CD4-positive, CD25-positive, alpha-beta regulatory T cell (primary cell): ENCODE measurements around the gene PPP1R14C. TPM values are rescaled to one million over a fixed set of nuclear protein-coding genes. Genes with fewer than 3 reads are reported as not detected.

ENCODE experiments used
- ATAC-seq, 2 donors: fragments of 150-1000 bp; cut with Tn5 transposase; one replicate each; pipeline ENCODE4 v1.10.0; 2021; ENCODE audit warnings: low read depth in 2 of 2, moderate number of reproducible peaks in 2 of 2, moderate library complexity in 1 of 2
- DNase-seq, 3 donors: peaks; one replicate each; pipeline versions ENCODE4 v3.0.0 to v3.0.0-alpha.2; 2012 to 2022; ENCODE audit warnings: mixed read lengths in 1 of 3
- H3K27ac ChIP-seq: one replicate; pipeline ENCODE4 v1.7.0; 2013; ENCODE audit warnings: mild to moderate bottlenecking, low read length; ENCODE audit not compliant: insufficient read depth, poor library complexity, severe bottlenecking
- H3K27me3 ChIP-seq: one replicate; pipeline ENCODE4 v1.7.0; 2013; ENCODE audit warnings: low read length; ENCODE audit not compliant: control insufficient read depth, insufficient read depth
- H3K36me3 ChIP-seq: one replicate; pipeline ENCODE4 v1.7.0; 2013; ENCODE audit warnings: mild to moderate bottlenecking, low read length, moderate library complexity; ENCODE audit not compliant: control insufficient read depth, insufficient read depth
- H3K4me1 ChIP-seq: 2 replicates; pipeline ENCODE4 v1.7.0; 2013; ENCODE audit warnings: mild to moderate bottlenecking, low read length; ENCODE audit not compliant: insufficient read depth, control insufficient read depth, poor library complexity, severe bottlenecking
- H3K4me3 ChIP-seq: one replicate; pipeline ENCODE4 v1.7.0; 2013; ENCODE audit warnings: low read depth, mild to moderate bottlenecking, low read length, moderate library complexity
- H3K9me3 ChIP-seq, 2 experiments: 1 replicate in 1 of 2; 2 replicates in 1 of 2; pipeline ENCODE4 v1.7.0; 2013; ENCODE audit warnings: low read length in 2 of 2, mild to moderate bottlenecking in 1 of 2, moderate library complexity in 1 of 2; ENCODE audit not compliant: control insufficient read depth in 2 of 2
- H3K27ac Mint-ChIP-seq, 3 donors: one replicate each; pipeline ENCODE4 v1.8.0; 2020 to 2022; ENCODE audit warnings: mild to moderate bottlenecking in 3 of 3, mixed read lengths in 3 of 3, moderate library complexity in 2 of 3
- H3K27me3 Mint-ChIP-seq: one replicate; pipeline ENCODE4 v1.8.0; 2022; ENCODE audit warnings: mild to moderate bottlenecking, mixed read lengths
- H3K36me3 Mint-ChIP-seq: one replicate; pipeline ENCODE4 v1.8.0; 2020; ENCODE audit warnings: mixed read lengths
- H3K4me1 Mint-ChIP-seq, 4 donors: one replicate each; pipeline ENCODE4 v1.8.0; 2020 to 2022; ENCODE audit warnings: mixed read lengths in 4 of 4, mild to moderate bottlenecking in 1 of 4
- H3K4me3 Mint-ChIP-seq, 4 donors: one replicate each; pipeline ENCODE4 v1.8.0; 2020 to 2022; ENCODE audit warnings: mild to moderate bottlenecking in 4 of 4, mixed read lengths in 4 of 4, moderate library complexity in 3 of 4
- H3K9me3 Mint-ChIP-seq, 7 donors: one replicate each; pipeline ENCODE4 v1.8.0; 2020 to 2022; ENCODE audit warnings: mixed read lengths in 7 of 7, mild to moderate bottlenecking in 3 of 7, moderate library complexity in 2 of 7
- polyA plus RNA-seq, 4 donors: library from polyadenylated mRNA; unstranded; fragments of 300-500 nt; fragmentation: Illumina TruSeq; gene quantifications; one replicate each; pipeline ENCODE4 v1.2.3, GENCODE V29; 2021
- total RNA-seq: library from RNA; stranded (reverse); gene quantifications from one replicate; pipeline ENCODE4 v1.2.3, GENCODE V29; 2022

Gene PPP1R14C
- total and polyA plus RNA-seq, 5 donors from 2014 or later = not detected

DNA sequence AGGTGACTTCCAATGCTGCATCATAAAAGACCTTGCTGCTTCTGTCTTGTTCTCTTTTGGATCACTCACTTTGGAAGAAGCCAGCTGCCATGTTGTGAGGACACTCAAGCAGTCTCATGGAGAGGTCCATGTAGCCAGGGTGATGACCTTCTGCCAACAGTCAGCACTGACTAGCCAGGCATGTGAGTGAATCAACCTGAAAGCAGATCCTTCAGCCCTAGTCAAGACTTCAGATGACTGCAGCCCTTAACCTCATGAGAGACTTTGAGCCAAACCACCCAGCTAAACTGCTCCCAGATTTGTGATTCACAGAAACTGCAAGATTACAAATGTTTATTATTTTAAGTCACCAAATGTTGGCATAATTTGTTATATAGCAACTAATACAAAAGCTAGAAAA, 140.0 kb downstream of the PPP1R14C start:
- H3K27me3 Mint-ChIP-seq = peaks cover 32% of the 10 kb centered on the region
- no peaks in the 10 kb centered on the region for H3K36me3 Mint-ChIP-seq
- H3K4me1 Mint-ChIP-seq = peaks cover 0 to 5% (median 0%) of the 10 kb centered on the region in 4 donors
- no peak overlapping the region for H3K4me3 Mint-ChIP-seq
- H3K9me3 ChIP-seq = no peaks in the 10 kb centered on the region
- H3K4me1 ChIP-seq = no peaks in the 10 kb centered on the region
- DNase-seq = no peak
- no peaks in the 10 kb centered on the region for H3K36me3 ChIP-seq
- H3K4me3 ChIP-seq = no peak overlapping the region
- H3K27ac ChIP-seq = no peak overlapping the region
- H3K27ac Mint-ChIP-seq = no peak overlapping the region
- peaks cover 2% of the 10 kb centered on the region for H3K27me3 ChIP-seq
- H3K9me3 Mint-ChIP-seq = peaks cover 0 to 8% (median 0%) of the 10 kb centered on the region in 7 donors
- no peak for ATAC-seq

DNA sequence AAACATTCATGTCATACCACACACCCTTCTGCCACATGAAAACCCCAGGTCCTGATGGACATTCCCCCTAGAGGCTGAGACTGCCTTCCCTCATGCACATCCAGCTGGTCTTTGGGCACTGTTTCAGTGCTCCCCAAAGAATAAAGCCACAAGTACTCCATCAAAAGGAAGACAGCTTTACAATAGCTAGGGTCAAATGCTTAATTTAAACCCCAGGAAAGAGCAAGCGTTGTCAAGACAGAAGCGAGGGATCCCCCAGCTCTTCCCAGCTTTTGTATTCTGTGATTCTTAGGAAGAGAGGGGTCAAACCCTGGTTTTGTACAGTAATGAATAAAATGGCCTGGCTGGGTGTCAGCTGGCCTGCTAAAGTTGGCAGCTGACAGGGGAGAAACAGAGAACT, 143.6 kb downstream of the PPP1R14C start:
- Mint-ChIP-seq H3K9me3 (peaks cover 0 to 2% (median 0%) of the 10 kb centered on the region in 7 donors), H3K4me3 (no peak overlapping the region), H3K27ac (no peak overlapping the region), H3K4me1 (no peaks in the 10 kb centered on the region), H3K36me3 (no peaks in the 10 kb centered on the region), H3K27me3 (peaks cover 21% of the 10 kb centered on the region)
- Histone ChIP-seq H3K4me1 (no peaks in the 10 kb centered on the region), H3K27ac (no peak overlapping the region), H3K36me3 (no peaks in the 10 kb centered on the region), H3K27me3 (no peaks in the 10 kb centered on the region), H3K9me3 (no peaks in the 10 kb centered on the region), H3K4me3 (no peak overlapping the region)
- no peak for ATAC-seq
- DNase-seq = no peak

DNA sequence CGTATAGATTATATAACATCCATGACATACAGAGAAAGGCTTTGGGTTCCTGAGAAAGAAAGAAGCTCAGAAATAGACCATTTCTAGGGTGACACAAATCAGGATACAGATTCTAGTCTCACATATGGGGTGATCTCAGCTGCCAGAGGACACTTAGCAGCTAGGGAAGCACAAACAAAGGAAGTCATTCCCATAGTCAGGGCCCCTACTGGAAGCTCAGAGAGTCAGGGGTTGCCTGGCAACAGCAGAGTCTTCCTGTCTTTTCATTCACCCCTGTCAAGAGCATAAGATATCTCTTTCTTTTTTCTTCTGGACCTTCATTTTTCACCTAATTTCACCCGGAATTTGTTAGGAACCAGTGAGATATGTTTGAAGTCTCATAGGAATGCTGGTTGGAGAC, 144.1 kb downstream of the PPP1R14C start:
- Histone ChIP-seq H3K4me3 (no peak overlapping the region), H3K9me3 (no peaks in the 10 kb centered on the region), H3K27ac (no peak overlapping the region), H3K36me3 (no peaks in the 10 kb centered on the region), H3K4me1 (no peaks in the 10 kb centered on the region), H3K27me3 (no peaks in the 10 kb centered on the region)
- H3K4me1 Mint-ChIP-seq = no peaks in the 10 kb centered on the region
- no peaks in the 10 kb centered on the region for H3K36me3 Mint-ChIP-seq
- no peak for ATAC-seq
- no peak for DNase-seq
- peaks cover 21% of the 10 kb centered on the region for H3K27me3 Mint-ChIP-seq
- no peak overlapping the region for H3K27ac Mint-ChIP-seq
- H3K9me3 Mint-ChIP-seq = peaks cover 0 to 4% (median 0%) of the 10 kb centered on the region in 7 donors
- H3K4me3 Mint-ChIP-seq = no peak overlapping the region

DNA sequence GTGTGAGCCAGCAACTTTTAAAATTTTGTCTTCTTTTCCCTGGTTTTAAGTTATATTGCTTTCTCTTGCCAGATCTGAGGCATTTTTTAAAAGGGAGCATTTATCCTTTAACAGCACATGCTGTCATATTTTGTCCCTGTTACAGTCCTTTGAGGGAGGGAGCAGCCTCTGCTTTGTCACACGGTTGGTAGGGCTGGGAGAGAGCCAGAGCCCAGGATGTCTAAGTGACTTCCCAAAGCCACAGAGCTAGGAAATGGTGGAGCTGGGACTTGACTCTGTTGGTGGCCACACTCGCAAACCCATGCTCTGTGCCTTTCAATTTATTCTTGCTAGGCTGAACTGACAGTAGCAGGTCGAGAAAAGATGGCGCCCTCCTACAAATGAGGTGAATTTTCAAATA, 145.6 kb downstream of the PPP1R14C start:
- Mint-ChIP-seq H3K27ac (peak overlapping the region in 1 of 3 donors; percentile 27), H3K4me3 (no peak overlapping the region), H3K27me3 (peaks cover 15% of the 10 kb centered on the region), H3K36me3 (no peaks in the 10 kb centered on the region), H3K4me1 (no peaks in the 10 kb centered on the region), H3K9me3 (peaks cover 0 to 4% (median 0%) of the 10 kb centered on the region in 7 donors)
- no peaks in the 10 kb centered on the region for H3K9me3 ChIP-seq
- H3K27me3 ChIP-seq = no peaks in the 10 kb centered on the region
- no peak overlapping the region for H3K27ac ChIP-seq
- DNase-seq (no peak), ATAC-seq (no peak)
- H3K4me1 ChIP-seq = no peaks in the 10 kb centered on the region
- H3K4me3 ChIP-seq = no peak overlapping the region
- no peaks in the 10 kb centered on the region for H3K36me3 ChIP-seq

DNA sequence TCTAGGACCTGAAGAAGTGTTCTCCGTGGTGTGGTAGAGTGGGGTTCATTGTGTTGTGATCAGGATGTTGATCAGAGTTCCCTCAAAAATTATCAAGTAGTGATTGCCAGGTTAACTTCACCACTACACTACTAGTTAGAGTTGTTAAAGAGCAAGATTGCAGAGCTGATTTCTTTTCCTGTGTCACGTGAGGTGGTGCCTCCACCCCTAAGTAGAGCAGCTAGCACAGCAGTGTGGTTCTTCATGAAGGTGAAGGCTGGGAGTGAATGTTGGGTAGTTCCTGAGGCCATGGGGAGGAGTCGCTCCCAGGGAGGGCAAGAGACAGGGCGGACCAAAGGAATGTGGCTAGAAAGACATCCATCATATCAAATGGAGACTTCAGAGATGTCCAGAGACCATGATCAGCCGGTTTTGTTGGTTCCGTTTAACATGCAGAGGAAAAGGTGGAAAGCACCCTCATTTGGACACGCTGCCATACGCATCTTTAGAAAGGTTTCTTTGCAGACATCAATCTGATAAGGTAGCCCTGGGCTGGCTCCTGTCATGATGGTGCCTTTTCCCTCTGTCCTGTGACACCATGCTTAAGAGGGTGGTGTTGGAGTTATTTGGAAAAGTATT, 146.7 kb downstream of the PPP1R14C start:
- H3K4me3 ChIP-seq = no peak overlapping the region
- peaks cover 0 to 4% (median 0%) of the 10 kb centered on the region in 7 donors for H3K9me3 Mint-ChIP-seq
- H3K36me3 Mint-ChIP-seq = no peaks in the 10 kb centered on the region
- no peaks in the 10 kb centered on the region for H3K36me3 ChIP-seq
- H3K4me1 Mint-ChIP-seq = no peaks in the 10 kb centered on the region
- no peaks in the 10 kb centered on the region for H3K9me3 ChIP-seq
- H3K27ac ChIP-seq = no peak overlapping the region
- no peak for DNase-seq
- no peak for ATAC-seq
- no peak overlapping the region for H3K27ac Mint-ChIP-seq
- H3K4me1 ChIP-seq = no peaks in the 10 kb centered on the region
- H3K4me3 Mint-ChIP-seq = no peak overlapping the region
- H3K27me3 ChIP-seq = no peaks in the 10 kb centered on the region
- H3K27me3 Mint-ChIP-seq = peaks cover 15% of the 10 kb centered on the region

DNA sequence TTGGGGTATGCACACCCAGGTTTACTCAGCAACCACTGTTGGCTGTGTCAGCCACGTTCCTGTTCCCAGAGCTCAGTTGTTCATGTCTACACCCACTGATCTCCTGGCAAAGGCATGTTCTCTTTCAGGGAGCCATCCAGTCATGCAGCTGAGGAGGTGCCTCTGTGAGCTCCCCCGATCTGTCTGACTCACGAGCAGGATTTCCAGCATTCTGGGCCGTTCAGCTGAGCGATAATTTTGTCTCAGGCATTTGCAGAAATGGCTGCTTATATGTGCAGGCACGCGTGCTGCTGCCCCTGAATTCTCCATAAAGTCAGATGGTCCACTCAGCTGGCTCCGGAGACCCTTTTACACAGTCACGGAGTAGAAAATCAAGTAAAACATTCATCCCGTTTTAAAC, 147.6 kb downstream of the PPP1R14C start:
- Mint-ChIP-seq H3K27me3 (peaks cover 15% of the 10 kb centered on the region), H3K36me3 (no peaks in the 10 kb centered on the region), H3K4me3 (no peak overlapping the region), H3K9me3 (peaks cover 0 to 4% (median 0%) of the 10 kb centered on the region in 7 donors), H3K4me1 (no peaks in the 10 kb centered on the region), H3K27ac (no peak overlapping the region)
- Histone ChIP-seq H3K27ac (no peak overlapping the region), H3K4me1 (no peaks in the 10 kb centered on the region), H3K9me3 (no peaks in the 10 kb centered on the region), H3K27me3 (no peaks in the 10 kb centered on the region), H3K36me3 (no peaks in the 10 kb centered on the region), H3K4me3 (no peak overlapping the region)
- DNase-seq = no peak
- ATAC-seq = no peak

DNA sequence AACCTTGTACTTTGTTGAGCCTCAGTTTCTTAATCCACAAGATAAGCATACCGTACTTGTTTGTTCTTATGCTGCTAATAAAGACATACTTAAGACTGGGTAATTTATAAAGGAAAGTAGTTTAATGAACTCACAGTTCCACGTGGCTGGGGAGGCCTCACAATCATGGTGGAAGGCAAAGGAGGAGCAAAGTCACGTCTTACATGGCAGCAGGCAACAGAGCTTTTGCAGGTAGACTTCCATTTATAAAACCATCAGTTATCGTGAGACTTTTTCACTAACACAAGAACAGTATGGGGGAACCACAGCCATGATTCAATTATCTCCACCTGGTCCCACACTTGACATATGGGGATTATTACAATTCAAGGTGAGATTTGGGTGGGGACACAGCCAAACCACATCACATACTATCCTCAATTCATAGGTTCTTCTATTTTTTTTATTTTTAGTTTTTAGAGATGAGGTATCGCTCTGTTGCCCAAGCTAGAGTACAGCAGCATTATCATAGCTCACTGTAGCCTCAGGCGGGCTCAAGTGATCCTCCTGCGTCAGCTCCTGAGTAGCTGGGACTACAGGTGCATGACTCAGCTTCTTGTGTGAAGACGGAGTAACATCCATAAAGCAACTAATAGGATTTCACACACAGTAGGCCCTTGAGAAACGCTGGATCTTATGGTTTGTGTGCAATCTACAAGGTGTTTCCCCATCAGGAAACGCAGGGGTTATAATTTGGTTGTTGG, 149.3 kb downstream of the PPP1R14C start:
- no peak overlapping the region for H3K27ac ChIP-seq
- ATAC-seq (no peak), DNase-seq (no peak)
- H3K9me3 Mint-ChIP-seq = peaks cover 0 to 4% (median 0%) of the 10 kb centered on the region in 7 donors
- no peaks in the 10 kb centered on the region for H3K36me3 Mint-ChIP-seq
- no peak overlapping the region for H3K4me3 Mint-ChIP-seq
- H3K27me3 ChIP-seq = no peaks in the 10 kb centered on the region
- no peaks in the 10 kb centered on the region for H3K36me3 ChIP-seq
- H3K4me1 Mint-ChIP-seq = no peaks in the 10 kb centered on the region
- no peak overlapping the region for H3K4me3 ChIP-seq
- H3K4me1 ChIP-seq = no peaks in the 10 kb centered on the region
- H3K9me3 ChIP-seq = peaks cover 1 to 6% of the 10 kb centered on the region in 2 experiments
- no peak overlapping the region for H3K27ac Mint-ChIP-seq
- peaks cover 10% of the 10 kb centered on the region for H3K27me3 Mint-ChIP-seq

DNA sequence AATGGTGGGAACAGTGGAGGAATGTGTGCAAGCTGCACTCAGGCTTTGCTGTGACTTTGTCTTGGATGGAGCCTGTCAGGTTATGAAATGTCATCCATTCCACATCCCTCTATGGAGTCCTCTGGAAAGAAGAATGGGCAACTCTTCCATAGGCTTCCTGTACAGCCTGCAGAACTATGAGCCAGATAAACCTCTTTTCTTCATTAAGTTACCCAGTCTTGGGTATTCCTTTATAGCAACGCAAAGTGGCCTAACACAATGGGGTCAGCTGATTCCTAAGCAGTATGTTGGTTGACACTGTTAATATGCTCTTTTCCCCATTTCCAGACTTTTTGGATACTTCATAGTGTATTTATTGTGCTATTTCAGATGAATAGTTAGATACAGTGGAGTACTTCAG, 150.2 kb downstream of the PPP1R14C start:
- no peak for ATAC-seq
- peaks cover 0 to 6% (median 2%) of the 10 kb centered on the region in 7 donors for H3K9me3 Mint-ChIP-seq
- peaks cover 1 to 6% of the 10 kb centered on the region in 2 experiments for H3K9me3 ChIP-seq

More for the DNA sequence above, 150.2 kb downstream of the PPP1R14C start:
- H3K4me3 ChIP-seq = no peak overlapping the region
- H3K27ac ChIP-seq = no peak overlapping the region
- Mint-ChIP-seq H3K36me3 (no peaks in the 10 kb centered on the region), H3K27me3 (peaks cover 7% of the 10 kb centered on the region), H3K27ac (no peak overlapping the region), H3K4me3 (no peak overlapping the region), H3K4me1 (no peaks in the 10 kb centered on the region)
- DNase-seq = no peak
- H3K36me3 ChIP-seq = no peaks in the 10 kb centered on the region
- no peaks in the 10 kb centered on the region for H3K4me1 ChIP-seq
- no peaks in the 10 kb centered on the region for H3K27me3 ChIP-seq
